Left renal cortex interstitium (tissue), 4 donors: Measurements from ENCODE around the gene MRPS24. TPM values are rescaled to one million over a fixed set of nuclear protein-coding genes. Genes with fewer than 3 reads are reported as not detected.
"Not testable (repeated sequence)": the region's sequence is repeated elsewhere in the genome, so short reads cannot be mapped to it uniquely, and the experiment has no call there.

Experiments used
- DNase-seq, 4 donors: peaks; one replicate each; pipeline ENCODE4 v3.0.0-alpha.2; 2013; ENCODE audit warnings: low read depth in 4 of 4, low spot score in 2 of 4, missing footprints in 1 of 4
- polyA plus RNA-seq, 4 donors: library from polyadenylated mRNA; unstranded; fragments of 120-200 nt; gene quantifications; one replicate each; pipeline ENCODE4 v1.2.1, GENCODE V29; 2013; ENCODE audit not compliant: insufficient read length in 4 of 4

Gene MRPS24
- polyA plus RNA-seq, 4 donors: 74.2 to 118 (median 87.5) TPM

DNA sequence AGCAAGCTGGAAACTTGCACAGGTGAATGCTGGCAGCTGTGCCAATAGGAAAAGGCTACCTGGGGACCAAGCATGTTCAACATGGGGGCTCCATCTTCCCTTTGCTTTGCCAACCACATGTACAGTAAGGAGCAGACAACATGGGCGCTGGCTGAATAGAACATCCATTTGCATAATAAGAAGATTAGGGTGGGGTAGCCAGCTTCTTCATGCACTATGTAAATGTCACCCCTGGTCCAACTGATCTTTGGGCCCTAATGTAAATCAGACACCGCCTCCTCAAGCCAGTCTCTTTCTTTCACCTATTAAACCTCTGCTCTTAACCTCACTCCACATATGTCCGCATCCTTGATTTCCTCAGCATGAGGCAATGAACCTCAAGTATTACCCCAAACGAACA is 26.0 kb downstream of the MRPS24 start:
- no peak for DNase-seq

DNA sequence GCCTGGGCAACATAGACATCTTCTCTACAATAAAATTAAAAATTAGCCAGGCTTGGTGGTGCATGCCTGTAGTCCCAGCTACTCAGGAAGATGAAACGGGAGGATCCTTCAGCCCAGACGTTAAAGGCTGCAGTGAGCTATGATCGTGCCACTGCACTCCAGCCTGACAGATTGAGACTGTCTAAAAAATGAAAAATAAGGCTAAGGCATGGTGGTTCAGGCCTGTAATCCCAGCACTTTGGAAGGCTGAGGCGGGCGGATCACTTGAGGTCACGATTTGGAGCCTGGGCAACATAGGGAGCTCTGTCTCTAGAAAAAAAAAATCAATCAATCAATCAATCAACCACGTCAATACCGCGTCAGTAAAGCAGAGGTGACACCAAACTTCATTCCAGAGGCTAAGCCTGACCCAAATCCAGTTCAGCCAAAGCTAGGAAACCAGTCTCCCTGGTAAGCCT is 31.1 kb downstream of the MRPS24 start:
- DNase-seq: no peak

DNA sequence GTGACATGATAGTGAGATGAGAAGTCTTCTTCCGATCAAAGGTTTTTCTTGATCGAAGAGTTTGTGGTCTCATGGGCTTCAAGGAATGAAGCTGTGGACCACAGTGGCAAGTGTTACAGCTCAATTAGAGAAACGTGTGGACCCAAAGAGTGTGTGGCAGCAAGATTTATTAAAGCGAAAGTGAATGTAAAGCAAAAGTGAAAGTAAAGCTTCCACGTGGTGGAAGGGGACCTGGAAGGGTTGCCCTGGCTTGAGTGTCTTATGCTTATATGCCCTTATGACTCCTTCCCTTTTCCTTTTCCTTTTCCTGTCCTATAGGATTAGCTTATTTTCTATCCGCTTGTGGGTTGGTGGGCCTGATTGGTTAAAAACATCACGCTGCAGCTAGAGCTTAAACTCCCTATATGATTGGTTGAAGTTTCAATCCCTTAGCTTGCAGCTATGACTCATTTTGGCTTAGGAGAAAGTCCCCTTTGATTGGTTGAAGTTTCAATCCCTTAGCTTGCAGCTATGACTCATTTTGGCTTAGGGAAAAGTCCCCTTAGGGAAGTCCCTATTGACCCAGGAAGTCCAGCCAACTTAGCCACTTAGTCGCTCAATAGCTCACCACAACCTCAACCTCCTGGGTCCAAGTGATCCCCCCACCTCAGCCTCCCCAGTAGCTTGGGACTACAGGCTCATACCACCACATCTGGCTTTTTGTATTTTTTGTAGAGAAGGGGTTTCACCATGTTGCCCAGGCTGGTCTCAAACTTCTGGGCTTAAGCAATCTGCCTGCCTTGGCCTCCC is 34.7 kb downstream of the MRPS24 start:
- no peak for DNase-seq

GRCh38 chr7:43830917-43831316 is 38.4 kb downstream of the MRPS24 start:
- not testable (repeated sequence) for DNase-seq

- peak in 2 of 4 donors; percentile 6 to 10 for DNase-seq
Observed at GRCh38 chr7:43825391-43825808, 43.9 kb downstream of the MRPS24 start.

DNA sequence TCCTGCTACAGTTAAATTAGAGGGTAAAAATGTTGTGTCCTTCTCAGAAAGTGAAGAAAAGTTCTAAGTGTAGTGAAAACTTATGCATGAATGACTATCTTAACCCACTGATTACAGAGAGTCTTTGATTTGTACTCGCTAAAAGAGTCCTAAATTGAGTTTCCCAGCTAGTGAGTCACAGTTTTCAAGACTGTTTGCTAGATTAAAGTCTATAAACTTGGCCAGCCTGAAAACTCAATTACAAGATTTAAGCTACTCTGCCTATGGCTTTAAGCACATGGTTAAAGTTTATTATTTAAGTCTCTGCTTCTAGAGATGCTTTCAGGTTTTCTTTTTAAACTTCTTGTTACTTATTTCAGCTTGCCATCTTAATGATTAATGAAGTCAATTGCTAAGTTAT is 44.4 kb downstream of the MRPS24 start:
- DNase-seq: peak in 2 of 4 donors; percentile 3 to 8

DNA sequence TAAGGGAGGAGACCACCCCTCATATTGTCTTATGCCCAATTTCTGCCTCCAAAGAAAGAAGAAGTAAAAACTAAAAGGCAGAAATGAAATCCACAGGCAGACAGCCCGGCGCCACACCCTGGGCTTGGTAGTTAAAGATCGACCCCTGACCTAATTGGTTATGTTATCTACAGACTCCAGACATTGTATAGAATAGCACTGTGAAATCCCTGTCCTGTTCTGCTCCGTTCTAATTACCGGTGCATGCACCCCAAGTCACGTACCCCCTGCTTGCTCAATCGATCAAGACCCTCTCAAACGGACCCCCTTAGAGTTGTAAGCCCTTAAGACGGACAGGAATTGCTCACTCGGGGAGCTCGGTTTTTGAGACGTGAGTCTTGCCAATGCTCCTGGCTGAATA is 44.8 kb downstream of the MRPS24 start:
- DNase-seq: not testable (repeated sequence)

DNA sequence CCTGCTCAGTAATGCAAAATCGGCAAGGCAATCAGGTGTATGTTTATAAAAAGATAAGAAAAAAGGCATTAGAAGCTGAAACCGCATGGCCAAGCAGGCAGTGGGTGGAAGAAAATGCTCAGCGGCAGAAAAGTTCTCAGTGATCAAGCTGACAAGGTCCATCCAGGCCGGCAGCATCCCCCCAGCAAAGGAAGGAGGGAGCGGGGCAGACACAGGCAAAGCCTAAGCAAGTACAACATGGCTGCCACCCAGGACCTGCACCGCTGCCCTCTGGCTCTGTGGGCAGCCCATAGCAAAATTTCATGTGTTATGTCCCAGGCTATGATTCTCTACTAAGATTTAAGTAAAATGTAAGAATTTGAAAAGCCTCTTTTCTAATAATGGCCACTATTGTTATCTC is 45.4 kb downstream of the MRPS24 start:
- DNase-seq: no peak

GRCh38 chr7:43823425-43823824 is 45.9 kb downstream of the MRPS24 start:
- not testable (repeated sequence) for DNase-seq

Other genes starting within 250 kb of the MRPS24 start
- 10 to 100 TPM; 61.2 to 86.5 (median 72.0) TPM for gene COA1, start 140.0 kb downstream of the MRPS24 start, polyA plus RNA-seq
- 10 to 100 TPM; 48.6 to 63.2 (median 54.2) TPM for gene BLVRA, start 110.8 kb downstream of the MRPS24 start, polyA plus RNA-seq
- 10 to 100 TPM; 30.0 to 39.4 (median 34.8) TPM for gene URGCP, start 37.1 kb upstream of the MRPS24 start, polyA plus RNA-seq
- gene UBE2D4, start 56.9 kb upstream of the MRPS24 start, polyA plus RNA-seq: 10 to 100 TPM; 19.7 to 22.8 (median 21.2) TPM
- gene SPDYE1, start 128.4 kb upstream of the MRPS24 start, polyA plus RNA-seq: 1 to 10 TPM in 2 of 4 donors, under 1 TPM in 2; 0.48 to 2.9 (median 1.2) TPM
- gene DBNL, start 175.2 kb upstream of the MRPS24 start, polyA plus RNA-seq: 10 to 100 TPM; 62.6 to 86.2 (median 77.5) TPM
- 1 to 10 TPM; 2.2 to 3.4 (median 2.8) TPM for gene PGAM2, start 196.1 kb upstream of the MRPS24 start, polyA plus RNA-seq
- 10 to 100 TPM; 15.2 to 38.7 (median 29.1) TPM for gene POLM, start 213.0 kb upstream of the MRPS24 start, polyA plus RNA-seq
- gene AEBP1, start 234.8 kb upstream of the MRPS24 start, polyA plus RNA-seq: 10 to 100 TPM; 58.4 to 82.4 (median 73.4) TPM